Heart right ventricle (tissue), 16 donors: ENCODE results near the gene CORO1C. TPM values are rescaled to one million over a fixed set of nuclear protein-coding genes. Genes with fewer than 3 reads are reported as not detected.
A peak's percentile ranks its signal among the peaks of the same experiment; 100 is the strongest.

Experiments used
- ATAC-seq, 8 donors: fragments of 200-7000 bp; cut with Tn5 transposase; one replicate each; pipeline ENCODE4 v1.9.1; 2020; ENCODE audit warnings: mild to moderate bottlenecking in 8 of 8, moderate library complexity in 8 of 8, moderate number of reproducible peaks in 1 of 8
- DNase-seq, 2 donors: peaks; one replicate each; pipeline ENCODE4 v3.0.0-alpha.2; 2020
- H3K27ac ChIP-seq, 10 donors: fragments of 200-600 bp; sonication (generic) in 2 of 10; one replicate each; pipeline versions ENCODE4 v1.5.0 to v1.8.0; 2020 to 2022; ENCODE audit warnings: mild to moderate bottlenecking in 3 of 10
- H3K27me3 ChIP-seq, 7 donors: fragments of 200-600 bp; one replicate each; pipeline ENCODE4 v1.8.0; 2021 to 2022; ENCODE audit warnings: mild to moderate bottlenecking in 2 of 7
- H3K36me3 ChIP-seq, 9 donors: fragments of 200-600 bp; sonication (generic) in 1 of 9; one replicate each; pipeline versions ENCODE4 v1.5.0 to v1.8.0; 2020 to 2022; ENCODE audit warnings: mild to moderate bottlenecking in 2 of 9
- H3K4me1 ChIP-seq, 9 donors: fragments of 200-600 bp; sonication (generic) in 1 of 9; one replicate each; pipeline versions ENCODE4 v1.5.0 to v1.8.0; 2020 to 2022; ENCODE audit warnings: mild to moderate bottlenecking in 4 of 9
- H3K4me3 ChIP-seq, 10 donors: fragments of 200-600 bp; sonication (generic) in 2 of 10; one replicate each; pipeline versions ENCODE4 v1.5.0 to v1.8.0; 2020 to 2022; ENCODE audit warnings: mild to moderate bottlenecking in 7 of 10, moderate library complexity in 2 of 10
- H3K9me3 ChIP-seq, 11 donors: fragments of 200-600 bp in 10 of 11; sonication (generic) in 2 of 11; one replicate each; pipeline versions ENCODE4 v1.5.0 to v1.8.0; 2013 to 2022; ENCODE audit warnings: mild to moderate bottlenecking in 2 of 11, control low read depth in 1 of 11, moderate library complexity in 1 of 11
- CTCF ChIP-seq, 9 donors: fragments of 200-600 bp; sonication (generic) in 2 of 9; IDR thresholded peaks; one replicate each; pipeline versions ENCODE4 v1.5.0 to v1.8.0; 2021 to 2022; ENCODE audit warnings: antibody characterized with exemption in 9 of 9, mild to moderate bottlenecking in 5 of 9, moderate library complexity in 1 of 9
- WGBS, 2 donors: extraction: QIAGEN DNeasy Blood & Tissue Kit; methylation state at CpG; one replicate each; pipeline ENCODE4 v1.1.7; 2013; ENCODE audit warnings: inconsistent platforms in 1 of 2; 5-methylcytosine and 5-hydroxymethylcytosine counted together
- intact Hi-C, 10 donors: fragments of 100-400 bp; cut with DNase I; formaldehyde crosslinking; loops; one replicate each; pipeline versions ENCODE4 v1.11.1 to v1.14.2; 2022
- polyA plus RNA-seq, 2 donors: library from polyadenylated mRNA; stranded (reverse); fragments of 200-250 nt; gene quantifications; one replicate each; pipeline ENCODE4 v1.2.3, GENCODE V29; 2013
- total RNA-seq, 10 donors: library from RNA; stranded (reverse); fragmentation: NEBNext Ultra II Directional in 3 of 10; extraction: Animal tissue kit (Norgen Biotek cat#: 25700) in 3 of 10; gene quantifications; one replicate each; pipeline versions ENCODE4 v1.2.1 to v1.2.4, GENCODE V29; 2021 to 2023
- donor health status: Arrhythmogenic right ventricular cardiomyopathy.
- donor health status: ischemic (EF 13 %, LVEDD 7.1; RV severe dilation, severe dysfunction).
- donor health status: healthy with polysubstance abuse.
- donor health status: DM: no; HTN: yes; CAD: no.
- donor health status: DM: no; HTN: no; CAD: no.
- donor health status: ischemic (EF 25% LVEDD 6.9; RV normal size, moderate dysfunction).
- donor health status: ischemic (EF 25% LVEDD 5.7; RV mildly dilated, moderate dysfunction).
- donor health status: healthy.
- donor health status: DM: yes; HTN: yes; CAD: no.
- donor health status: Ischemic cardiomyopathy.
- donor health status: ischemic (EF 35%, LVEDD 5.7; RV mildly dilated, moderate dysfunction).
- donor health status: nonischemic (EF 11% LVEDD 7.7; RV severe dilation, severe dysfunction).
- donor health status: DM: yes; HTN: yes; CAD: no.
- donor health status: PGD.
- donor health status: ischemic (EF 29% LVEDD 5.4; RV normal size, mild dysfunction).
- donor health status: nonischemic (EF 23%, LVEDD 6.1; RV moderate dilation, normal function).

The CORO1C gene
- total and polyA plus RNA-seq, 12 donors, result 25.5 to 88.6 (median 58.2) TPM

- Histone ChIP-seq H3K36me3 (no peaks in the 10 kb centered on the region), H3K4me1 (peaks cover 10 to 43% (median 27%) of the 10 kb centered on the region in 9 donors), H3K4me3 (peak overlapping the region in 9 of 10 donors; percentile 24 to 48 (median 42)), H3K27me3 (peaks cover 0 to 6% (median 0%) of the 10 kb centered on the region in 7 donors), H3K27ac (peak overlapping the region in 1 of 10 donors; percentile 29), H3K9me3 (no peaks in the 10 kb centered on the region)
- ATAC-seq, result peak in 6 of 8 donors; percentile 9 to 53 (median 32)
- 13 to 22% methylated on average over 39 to 40 of the region's 40 CpGs for WGBS, 2 donors
- TF ChIP-seq CTCF (IDR thresholded peaks at IDR 0.05), result peak in 1 of 9 donors; percentile 9
- peak in 1 of 2 donors; percentile 64 for DNase-seq
- intact Hi-C loops, result loop anchor here in 1 of 10 donors (5.0 kb wide), 1 partner anchor 37 kb away; the partner anchor contains the start of gene CORO1C
Measured at GRCh38 chr12:108768591-108769500, 37.5 kb upstream of the CORO1C start.

GRCh38 chr12:108766294-108766693 lies 35.0 kb upstream of the CORO1C start:
- Histone ChIP-seq H3K27ac (no peak overlapping the region), H3K4me3 (no peak overlapping the region), H3K9me3 (no peaks in the 10 kb centered on the region), H3K36me3 (no peaks in the 10 kb centered on the region), H3K27me3 (peaks cover 0 to 6% (median 0%) of the 10 kb centered on the region in 7 donors), H3K4me1 (peaks cover 0 to 23% (median 9%) of the 10 kb centered on the region in 9 donors)
- ATAC-seq (no peak), DNase-seq (no peak)
- WGBS, 2 donors, result 94 to 96% methylated on average over 6 of the region's 6 CpGs
- no peak for TF ChIP-seq CTCF (IDR thresholded peaks at IDR 0.05)
- intact Hi-C loops, result loop anchor here in 1 of 10 donors (5.0 kb wide), 1 partner anchor 34 kb away; the partner anchor contains the start of gene CORO1C

- DNase-seq (no peak), ATAC-seq (peak in 1 of 8 donors; percentile 15)
- H3K27ac ChIP-seq, result peak overlapping the region in 1 of 10 donors; percentile 17
- H3K9me3 ChIP-seq, result no peaks in the 10 kb centered on the region
- intact Hi-C loops, result loop anchor here in 1 of 10 donors (5.0 kb wide), 1 partner anchor 33 kb away; the partner anchor contains the start of gene CORO1C
- TF ChIP-seq CTCF (IDR thresholded peaks at IDR 0.05), result no peak
- peaks cover 0 to 6% (median 0%) of the 10 kb centered on the region in 7 donors for H3K27me3 ChIP-seq
- no peak overlapping the region for H3K4me3 ChIP-seq
- WGBS, 2 donors, result 64 to 65% methylated on average over 10 of the region's 10 CpGs
- peaks cover 0 to 15% (median 9%) of the 10 kb centered on the region in 9 donors for H3K4me1 ChIP-seq
- no peaks in the 10 kb centered on the region for H3K36me3 ChIP-seq
Measured at GRCh38 chr12:108765289-108765764, 34.0 kb upstream of the CORO1C start.

- 88 to 93% methylated on average over 7 of the region's 7 CpGs for WGBS, 2 donors
- no peak overlapping the region for H3K4me3 ChIP-seq
Measured at GRCh38 chr12:108764540-108765288, 33.4 kb upstream of the CORO1C start.

More at GRCh38 chr12:108764540-108765288, 33.4 kb upstream of the CORO1C start:
- no peak for TF ChIP-seq CTCF (IDR thresholded peaks at IDR 0.05)
- ATAC-seq (no peak), DNase-seq (no peak)
- Histone ChIP-seq H3K36me3 (no peaks in the 10 kb centered on the region), H3K4me1 (peaks cover 0 to 11% (median 8%) of the 10 kb centered on the region in 9 donors), H3K27ac (peak overlapping the region in 1 of 10 donors; percentile 17), H3K9me3 (no peaks in the 10 kb centered on the region), H3K27me3 (peaks cover 0 to 6% (median 0%) of the 10 kb centered on the region in 7 donors)
- intact Hi-C loops, result loop anchor here in 1 of 10 donors (5.0 kb wide), 1 partner anchor 32 kb away; the partner anchor contains the start of gene CORO1C
